NCI-H1417 (cell line): Measurements from ENCODE around the gene ACBD3.
A peak's percentile ranks its signal among the peaks of the same experiment; 100 is the strongest.
"Not testable (repeated sequence)": the region's sequence is repeated elsewhere in the genome, so short reads cannot be mapped to it uniquely, and the experiment has no call there.

ENCODE experiments used
- DNase-seq, 3 experiments: peaks; one replicate each; lab custom pipeline; 2025; lab: John Stamatoyannopoulos, UW

Gene ACBD3

DNA sequence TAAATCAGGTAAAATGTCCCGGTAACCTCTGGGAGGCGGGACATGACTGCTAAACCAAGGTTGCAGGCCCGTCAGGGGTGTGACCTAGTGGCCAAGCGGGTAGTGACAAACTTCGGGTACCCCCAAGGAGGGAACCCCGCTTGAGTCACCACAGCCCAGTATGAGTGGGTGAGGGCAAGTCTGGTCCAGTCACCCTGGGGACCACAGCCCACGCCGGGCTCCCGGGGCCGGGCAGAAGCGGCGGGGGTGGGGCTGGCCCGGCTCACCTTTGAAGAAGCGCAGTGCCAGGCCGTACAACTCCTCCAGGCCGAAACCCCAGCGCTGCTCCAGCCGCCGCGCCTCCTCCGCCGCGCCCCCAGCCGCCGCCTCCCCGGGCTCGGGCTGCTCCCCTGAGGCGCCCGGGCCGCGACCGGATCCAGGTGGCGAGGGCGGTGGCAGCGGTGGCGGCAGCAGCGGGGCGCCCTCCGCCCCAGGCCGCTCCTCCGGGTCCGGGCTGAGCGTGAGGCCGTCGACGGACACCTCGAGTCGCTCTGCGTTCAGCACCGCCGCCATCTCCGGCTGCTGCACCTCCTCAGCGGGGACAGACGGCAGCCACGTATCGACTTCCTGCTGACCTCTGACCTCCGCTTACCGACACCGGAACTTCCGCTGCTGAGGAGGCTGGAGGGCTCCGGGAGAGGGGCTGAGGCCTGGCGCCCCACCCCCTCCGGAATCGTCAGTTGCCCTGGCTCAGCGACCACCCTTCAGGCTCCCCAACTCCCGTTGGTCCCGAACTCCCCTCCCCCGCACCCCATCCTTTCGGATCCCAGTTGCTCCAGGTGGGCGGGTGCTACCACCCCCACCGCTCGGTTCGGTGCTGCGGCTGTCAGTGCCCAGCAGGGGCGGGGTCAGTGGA is at the start of gene ACBD3:
TSS of gene ACBD3 (minus strand) at position 618 of the 895 bp plus-strand sequence. CDS start at position 552, 66 bp downstream.
- DNase-seq: peak; percentile 80 to 91 (median 85)

- DNase-seq: no peak
These were observed 47.3 kb upstream of the ACBD3 start for GRCh38 chr1:226233806-226234205.

DNA sequence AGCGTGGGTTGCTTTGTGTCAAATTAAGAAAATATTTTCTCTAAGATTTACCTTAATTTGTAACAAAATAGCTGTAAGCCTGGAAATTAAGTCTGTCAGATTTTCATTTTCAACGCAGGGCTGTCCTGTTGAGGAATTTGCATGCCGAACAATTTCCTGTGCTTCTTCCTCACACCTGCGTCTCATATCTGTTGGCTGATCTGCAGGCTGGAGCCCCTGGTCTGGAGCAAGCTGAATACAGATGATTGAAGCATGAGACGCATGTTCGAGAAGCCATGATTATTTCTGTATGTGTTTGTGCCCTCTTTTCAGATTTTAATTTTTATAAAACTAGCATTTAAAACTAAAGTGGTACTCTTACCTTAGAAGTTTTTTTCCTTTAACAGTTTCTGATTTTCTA is 46.8 kb upstream of the ACBD3 start:
- no peak for DNase-seq

- DNase-seq: no peak
These were observed 40.1 kb upstream of the ACBD3 start for GRCh38 chr1:226226601-226227000.

DNA sequence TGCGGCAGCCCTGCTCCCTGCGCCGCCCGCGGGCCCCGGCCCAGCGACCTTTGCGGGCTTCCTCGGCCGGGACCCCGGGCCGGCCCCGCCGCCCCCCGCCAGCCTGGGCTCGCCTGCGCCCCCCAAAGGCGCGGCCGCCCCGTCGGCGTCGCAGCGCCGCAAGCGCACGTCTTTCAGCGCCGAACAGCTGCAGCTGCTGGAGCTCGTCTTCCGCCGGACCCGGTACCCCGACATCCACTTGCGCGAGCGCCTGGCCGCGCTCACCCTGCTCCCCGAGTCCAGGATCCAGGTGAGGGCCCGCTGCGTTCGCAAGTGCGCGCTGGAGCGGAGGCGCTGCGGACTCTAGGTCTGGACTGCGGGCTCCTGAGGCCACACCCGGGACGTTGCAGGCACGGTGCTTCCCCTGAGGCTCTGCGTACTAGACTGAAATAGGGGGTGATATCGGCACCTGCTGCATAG is 37.3 kb upstream of the ACBD3 start:
- DNase-seq: peak in 2 of 3 experiments; percentile 15 to 31

DNA sequence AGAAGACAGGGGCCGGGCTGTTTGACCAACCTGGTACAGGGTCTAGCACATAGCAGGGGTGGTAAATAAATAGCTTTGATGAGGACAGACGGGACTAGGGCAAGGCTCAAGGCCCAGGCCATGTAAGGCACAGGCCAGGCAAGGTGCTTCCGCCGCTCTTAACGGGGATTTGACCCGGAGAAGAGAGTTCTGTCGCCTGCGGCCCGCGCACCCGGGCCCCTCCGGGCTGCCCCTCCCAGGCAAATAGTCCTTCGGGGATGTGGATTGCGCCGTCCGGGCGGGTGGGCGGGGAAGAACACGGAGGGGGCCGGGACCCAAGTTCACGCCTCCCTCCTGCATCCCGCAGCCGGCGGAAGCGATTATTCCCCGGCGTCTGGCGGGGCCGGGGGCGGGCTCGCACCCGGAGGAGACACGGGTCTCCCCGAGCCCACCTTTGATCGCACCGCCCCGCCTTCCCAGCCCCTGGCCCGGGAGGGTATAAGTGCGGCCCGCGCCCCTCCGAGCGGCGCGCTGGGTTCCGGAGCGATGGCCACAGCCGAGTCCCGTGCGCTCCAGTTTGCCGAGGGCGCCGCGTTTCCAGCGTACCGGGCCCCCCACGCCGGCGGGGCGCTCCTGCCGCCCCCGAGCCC is 36.7 kb upstream of the ACBD3 start, which contains the start of gene MIXL1:
TSS of gene MIXL1 (plus strand) at position 508 of the 629 bp plus-strand sequence. CDS start at position 526, 18 bp downstream.
- no peak for DNase-seq

DNA sequence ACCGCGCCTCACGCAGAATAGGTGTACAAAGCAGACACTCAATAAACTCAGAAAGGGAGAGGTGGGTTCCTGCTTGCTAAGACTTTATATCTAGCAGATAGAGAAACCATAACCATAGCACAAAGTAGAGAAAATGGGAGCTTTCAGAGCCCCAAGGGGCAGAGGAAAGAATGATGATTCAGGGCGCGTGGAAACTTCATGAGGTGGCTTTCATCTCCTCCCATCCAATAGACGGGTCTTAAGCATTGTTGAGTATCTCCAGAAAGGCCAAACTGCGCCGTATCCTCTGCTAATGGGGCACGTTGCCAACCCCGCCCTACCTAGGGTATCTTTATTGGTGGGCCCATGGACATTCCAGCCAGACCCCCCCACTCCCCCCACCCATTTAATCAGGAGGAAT is 36.1 kb upstream of the ACBD3 start:
- no peak for DNase-seq

- no peak for DNase-seq
These were observed 34.1 kb upstream of the ACBD3 start for GRCh38 chr1:226220473-226221189.

DNA sequence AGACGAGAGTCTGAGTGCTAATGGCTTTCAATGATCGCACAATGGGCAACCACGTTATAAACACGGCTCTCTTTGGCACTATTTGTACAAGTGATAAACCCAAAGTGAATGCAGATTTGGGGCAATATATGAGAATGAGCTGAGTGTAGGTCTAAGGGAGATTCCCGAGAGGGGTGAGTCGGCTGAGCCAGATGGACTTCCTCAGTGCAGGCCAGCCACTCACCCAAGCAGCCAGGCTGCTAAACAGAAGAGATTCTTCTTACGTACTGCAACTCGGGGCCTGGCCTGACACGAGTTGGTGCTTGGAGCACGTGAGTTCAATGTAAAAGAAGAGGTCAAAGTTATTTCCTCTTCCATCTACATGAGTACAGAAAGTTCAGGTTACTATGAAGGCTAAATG is 30.7 kb upstream of the ACBD3 start:
- DNase-seq: no peak

DNA sequence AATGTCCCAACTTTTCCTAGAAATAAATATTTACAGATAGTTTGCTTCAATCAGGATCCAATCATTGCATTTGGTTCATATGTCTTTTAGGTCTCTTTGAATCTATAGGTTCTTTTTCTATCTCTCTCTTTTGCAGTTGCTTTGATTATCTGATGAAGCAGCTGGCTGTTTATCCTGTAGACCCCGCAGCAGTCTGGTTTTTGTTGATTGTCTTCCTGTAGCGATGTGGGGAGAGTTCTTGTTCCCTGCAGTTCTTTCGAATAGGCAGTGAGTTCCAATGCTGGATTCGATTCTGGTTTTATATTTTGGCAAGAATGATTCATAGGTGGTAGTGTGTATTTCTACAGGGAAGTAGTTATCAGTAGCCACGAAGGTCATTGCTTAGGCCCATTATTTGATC is 29.5 kb upstream of the ACBD3 start:
- no peak for DNase-seq

DNA sequence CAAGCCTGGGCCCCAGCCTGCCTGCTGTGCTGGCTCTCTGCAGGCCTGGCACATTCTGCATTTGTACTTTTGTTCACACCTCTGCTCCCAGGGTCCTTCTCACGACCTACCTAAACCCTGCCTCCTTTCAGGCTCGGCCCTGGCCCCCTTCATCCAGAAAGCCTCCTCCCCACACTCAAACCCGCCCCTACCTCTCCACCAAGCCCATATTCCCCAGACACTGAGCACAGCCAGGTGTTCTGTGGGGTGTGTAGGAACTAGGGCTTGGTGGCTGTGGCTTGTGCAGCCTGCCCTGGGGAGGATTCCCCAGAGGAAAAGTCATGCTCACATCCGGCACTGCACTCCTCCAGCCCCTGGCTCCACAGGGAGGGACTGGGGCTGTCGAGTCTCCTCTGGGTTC is 28.7 kb upstream of the ACBD3 start:
- no peak for DNase-seq

DNA sequence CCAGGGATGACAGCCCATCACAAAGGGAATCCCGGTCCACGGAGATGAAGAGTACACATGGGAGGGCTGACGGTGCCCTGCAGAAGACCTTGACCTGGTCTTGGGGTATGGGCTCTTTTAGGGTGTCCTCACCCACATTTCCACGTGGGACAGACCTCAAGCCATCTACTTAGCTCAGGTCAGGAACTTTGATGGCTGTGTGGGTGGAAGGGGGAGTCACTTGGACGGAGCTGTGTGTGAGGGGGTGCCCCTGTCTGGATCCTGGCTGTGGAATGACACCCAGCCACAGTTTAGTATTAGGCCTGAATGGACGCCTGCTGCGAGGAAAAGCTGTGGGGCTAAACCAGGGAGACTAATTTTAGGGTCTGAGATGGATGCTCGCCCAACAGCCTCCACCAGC is 26.0 kb upstream of the ACBD3 start:
- DNase-seq: no peak

- no peak for DNase-seq
These were observed 24.8 kb upstream of the ACBD3 start for GRCh38 chr1:226211181-226211821.

GRCh38 chr1:226210571-226211176 is 24.1 kb upstream of the ACBD3 start:
- DNase-seq: no peak

DNA sequence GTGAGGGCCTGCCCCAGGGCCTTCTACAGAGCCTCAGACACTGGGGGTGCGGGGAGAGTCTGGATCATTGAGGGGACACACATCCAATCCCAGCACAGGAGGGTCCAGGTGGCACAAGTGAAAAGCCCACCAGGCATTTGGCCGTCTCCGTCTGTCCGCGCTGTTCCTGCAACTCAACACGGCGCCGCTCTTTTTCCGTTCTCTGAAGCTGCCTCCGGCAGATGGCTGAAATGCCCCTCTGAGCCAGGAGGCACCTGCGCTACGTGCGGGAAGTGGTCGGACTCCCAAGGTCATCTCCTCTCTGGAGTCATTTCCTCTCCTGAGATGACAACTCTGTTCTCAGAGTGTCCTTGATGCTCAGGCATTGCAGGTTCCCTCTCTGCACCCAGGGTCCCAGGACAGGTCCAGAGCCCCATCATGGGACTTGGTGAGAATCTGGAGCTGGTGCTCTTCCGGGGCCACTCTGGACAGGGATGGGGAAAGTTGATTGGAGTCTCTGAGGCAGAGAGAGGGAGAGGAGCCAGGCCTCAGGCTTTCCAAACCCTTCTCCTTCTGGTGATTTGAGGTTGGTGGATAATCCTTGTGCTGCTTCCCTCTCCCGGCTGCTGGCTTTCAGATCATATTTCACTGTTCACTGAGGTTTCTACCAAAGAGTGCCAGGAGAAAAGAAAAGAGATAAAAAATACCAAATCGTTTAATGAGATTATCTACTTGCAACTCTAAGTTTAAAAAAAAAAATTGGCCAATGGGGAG is 22.9 kb upstream of the ACBD3 start:
- DNase-seq: no peak

DNA sequence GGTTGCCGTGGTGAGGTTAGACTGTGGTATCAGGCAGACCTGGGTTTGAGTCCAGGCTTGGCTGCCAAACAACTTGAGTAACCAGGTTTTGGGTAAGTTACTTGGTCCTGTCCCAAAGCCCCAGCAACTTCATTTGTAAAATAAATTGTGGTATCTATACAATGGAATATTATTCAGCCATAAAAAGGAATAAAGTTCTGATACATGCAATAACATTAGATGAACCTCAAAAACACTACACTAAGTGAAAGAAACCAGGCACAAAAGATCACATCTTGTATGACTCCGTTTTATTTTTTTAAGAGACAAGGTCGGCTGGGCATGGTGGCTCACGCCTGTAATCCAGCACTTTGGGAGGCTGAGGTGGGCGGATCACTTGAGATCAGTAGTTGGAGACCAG is 20.5 kb upstream of the ACBD3 start:
- DNase-seq: no peak

DNA sequence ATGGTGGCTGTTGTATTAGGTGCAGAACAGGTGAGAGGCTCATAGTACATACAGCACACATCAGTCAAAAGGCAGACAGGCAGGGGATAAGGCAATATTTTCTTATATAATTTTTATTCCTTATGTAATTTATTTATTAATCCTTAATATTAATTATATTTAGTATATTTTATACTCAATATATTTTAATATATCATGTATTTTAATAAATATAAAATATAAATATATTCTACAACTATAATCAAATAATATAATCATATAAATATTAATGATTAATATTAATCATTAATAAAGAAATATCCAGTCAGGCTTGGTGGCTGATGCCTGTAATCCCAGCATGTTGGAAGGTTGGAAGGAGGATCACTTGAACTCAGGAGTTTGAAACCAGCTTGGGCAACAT is 17.7 kb upstream of the ACBD3 start:
- no peak for DNase-seq

DNA sequence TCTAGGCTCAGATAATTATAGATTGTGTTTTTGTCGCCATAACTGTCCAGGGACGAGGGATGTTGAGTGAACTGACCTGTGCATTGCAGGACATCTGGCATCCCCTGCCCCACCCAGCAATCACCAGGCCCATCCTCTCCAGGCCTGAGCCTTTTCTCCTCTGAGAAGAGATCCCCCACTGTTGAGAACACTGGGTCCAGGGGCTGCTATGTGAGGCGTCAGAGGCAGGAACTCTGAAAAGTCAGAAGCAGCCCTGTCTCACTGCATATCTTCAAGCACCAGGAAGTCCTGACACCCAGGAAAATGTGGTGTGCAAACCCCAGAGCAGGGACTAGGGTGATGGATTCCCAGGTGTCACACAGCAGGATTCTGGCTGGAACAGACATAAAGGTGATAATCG is 17.1 kb upstream of the ACBD3 start:
- DNase-seq: no peak

- no peak for DNase-seq
These were observed 16.7 kb upstream of the ACBD3 start for GRCh38 chr1:226203240-226203639.

GRCh38 chr1:226202666-226203065 is 16.1 kb upstream of the ACBD3 start:
- DNase-seq: not testable (repeated sequence)

GRCh38 chr1:226202246-226202645 is 15.7 kb upstream of the ACBD3 start:
- DNase-seq: no peak
